Upper lobe of left lung (tissue), 4 donors: ENCODE measurements around the gene ADORA1.
A peak's percentile ranks its signal among the peaks of the same experiment; 100 is the strongest.

Experiments used
- CTCF ChIP-seq, 6 experiments: fragments of 450-650 bp in 4 of 6; fragments of 200-600 bp in 2 of 6; sonication (generic) in 2 of 6; IDR thresholded peaks; one replicate each; pipeline ENCODE4 v1.5.1; 2016 to 2019; ENCODE audit warnings: antibody characterized with exemption in 6 of 6
- POLR2A ChIP-seq, 4 donors: fragments of 450-650 bp; IDR thresholded peaks; one replicate each; pipeline ENCODE4 v1.5.1; 2016 to 2017; ENCODE audit warnings: antibody characterized with exemption in 4 of 4, mild to moderate bottlenecking in 2 of 4
- POLR2AphosphoS5 ChIP-seq, 2 donors: sonication (generic); formaldehyde crosslinking; IDR thresholded peaks; one replicate each; pipeline ENCODE4 v1.5.1; 2017; ENCODE audit warnings: antibody characterized with exemption in 2 of 2

DNA sequence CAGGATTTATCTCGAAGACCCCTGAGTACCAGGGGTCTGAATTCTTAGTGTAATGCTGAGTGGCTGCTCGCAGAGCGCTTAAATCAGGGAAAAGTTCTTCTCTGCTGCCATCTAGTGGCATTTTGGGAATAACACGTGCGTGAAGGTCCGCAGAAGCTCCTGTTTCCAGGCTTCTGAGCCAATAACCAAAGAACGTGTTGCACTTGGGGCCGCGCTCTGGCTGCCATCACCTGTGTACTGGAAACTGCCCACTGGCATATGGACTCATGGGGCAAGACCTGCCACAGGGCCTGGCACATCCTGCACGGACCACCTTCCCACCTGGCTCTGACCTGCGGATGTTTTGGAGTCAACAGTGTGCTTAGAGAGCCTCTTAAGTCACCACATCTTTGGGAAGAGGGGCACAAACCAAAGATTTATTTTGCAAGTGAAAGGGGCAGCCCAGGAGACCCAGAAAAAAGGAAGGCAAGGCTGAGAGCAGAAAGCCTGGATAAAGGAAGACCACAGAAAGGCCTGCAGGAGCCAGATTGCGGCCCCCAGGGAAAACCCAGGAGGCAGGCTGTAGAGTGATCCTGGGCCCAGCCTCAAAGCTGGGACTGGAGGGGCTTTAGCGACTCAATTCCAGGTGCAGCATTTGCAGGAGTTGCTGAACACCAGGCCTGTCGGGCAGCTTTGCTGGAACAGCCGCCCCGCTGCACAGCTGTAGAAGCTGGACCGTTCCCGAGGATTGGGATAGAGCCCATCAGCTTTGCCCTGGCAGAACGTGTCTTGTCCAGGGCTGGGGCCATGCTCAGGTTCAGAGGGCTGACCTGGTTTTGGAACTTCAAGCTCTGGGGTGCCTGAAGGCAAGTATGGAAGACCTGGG, 89.0 kb downstream of the ADORA1 start:
- TF ChIP-seq CTCF (IDR thresholded peaks at IDR 0.05) (peak; percentile 57 to 82 (median 78)), POLR2AphosphoS5 (IDR thresholded peaks at IDR 0.05) (no peak), POLR2A (IDR thresholded peaks at IDR 0.05) (no peak)
